Kidney epithelial cell (primary cell): ENCODE data around the gene WDR6. TPM values are rescaled to one million over a fixed set of nuclear protein-coding genes. Genes with fewer than 3 reads are reported as not detected.

Experiments
- DNase-seq: peaks from one replicate; pipeline ENCODE4 v3.0.0-alpha.2; 2010; ENCODE audit warnings: low read depth
- H3K27me3 ChIP-seq: 2 replicates; pipeline ENCODE4 v1.6.0; 2011; ENCODE audit warnings: low read length; ENCODE audit not compliant: control insufficient read depth, insufficient read depth
- H3K36me3 ChIP-seq: 2 replicates; pipeline ENCODE4 v1.5.1; 2011; ENCODE audit warnings: low read length; ENCODE audit not compliant: control insufficient read depth, insufficient read depth
- H3K4me3 ChIP-seq: 2 replicates; pipeline ENCODE4 v1.5.1; 2011; ENCODE audit warnings: low read depth, mild to moderate bottlenecking, control low read depth, low read length
- total RNA-seq: library from RNA; depleted of rRNA; stranded (reverse); fragments of >200 nt; gene quantifications from 2 replicates; pipeline ENCODE4 v1.2.3, GENCODE V29; 2015
- TF ChIP-seq, protein P1 (sequence below): IDR thresholded peaks from 2 replicates; pipeline ENCODE4 v1.5.1; 2011; ENCODE audit warnings: mild to moderate bottlenecking, moderate library complexity, low read length, control low read depth, inconsistent platforms; ENCODE audit not compliant: insufficient read depth, poor library complexity, severe bottlenecking

WDR6 gene
- total RNA-seq, 1 donor from 2014 or later: 124 TPM

DNA sequence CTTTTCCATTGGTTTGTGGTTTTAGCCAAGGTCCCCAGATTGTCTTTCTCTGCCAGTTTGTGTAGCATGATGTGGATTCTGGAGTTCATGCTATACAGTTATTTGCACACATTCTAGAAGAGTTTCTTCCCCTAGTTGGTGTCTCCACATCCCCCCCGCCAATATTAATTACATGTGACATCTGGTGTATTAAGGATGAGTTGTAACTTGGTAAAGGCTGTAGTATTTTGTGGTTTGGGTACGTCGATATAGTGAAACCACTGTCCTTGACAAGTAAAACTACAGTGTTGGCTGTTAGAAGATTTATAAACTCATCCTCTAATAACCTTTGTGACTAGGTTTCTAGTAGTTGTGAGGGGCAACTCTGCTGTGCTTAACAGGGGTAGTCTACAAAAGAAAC is 40.8 kb upstream of the WDR6 start:
- DNase-seq: no peak
- H3K27me3 ChIP-seq: no peaks in the 10 kb centered on the region
- H3K4me3 ChIP-seq: no peak overlapping the region
- peaks cover 4% of the 10 kb centered on the region for H3K36me3 ChIP-seq
- TF ChIP-seq, protein P1, sequence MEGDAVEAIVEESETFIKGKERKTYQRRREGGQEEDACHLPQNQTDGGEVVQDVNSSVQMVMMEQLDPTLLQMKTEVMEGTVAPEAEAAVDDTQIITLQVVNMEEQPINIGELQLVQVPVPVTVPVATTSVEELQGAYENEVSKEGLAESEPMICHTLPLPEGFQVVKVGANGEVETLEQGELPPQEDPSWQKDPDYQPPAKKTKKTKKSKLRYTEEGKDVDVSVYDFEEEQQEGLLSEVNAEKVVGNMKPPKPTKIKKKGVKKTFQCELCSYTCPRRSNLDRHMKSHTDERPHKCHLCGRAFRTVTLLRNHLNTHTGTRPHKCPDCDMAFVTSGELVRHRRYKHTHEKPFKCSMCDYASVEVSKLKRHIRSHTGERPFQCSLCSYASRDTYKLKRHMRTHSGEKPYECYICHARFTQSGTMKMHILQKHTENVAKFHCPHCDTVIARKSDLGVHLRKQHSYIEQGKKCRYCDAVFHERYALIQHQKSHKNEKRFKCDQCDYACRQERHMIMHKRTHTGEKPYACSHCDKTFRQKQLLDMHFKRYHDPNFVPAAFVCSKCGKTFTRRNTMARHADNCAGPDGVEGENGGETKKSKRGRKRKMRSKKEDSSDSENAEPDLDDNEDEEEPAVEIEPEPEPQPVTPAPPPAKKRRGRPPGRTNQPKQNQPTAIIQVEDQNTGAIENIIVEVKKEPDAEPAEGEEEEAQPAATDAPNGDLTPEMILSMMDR: no peak

DNA sequence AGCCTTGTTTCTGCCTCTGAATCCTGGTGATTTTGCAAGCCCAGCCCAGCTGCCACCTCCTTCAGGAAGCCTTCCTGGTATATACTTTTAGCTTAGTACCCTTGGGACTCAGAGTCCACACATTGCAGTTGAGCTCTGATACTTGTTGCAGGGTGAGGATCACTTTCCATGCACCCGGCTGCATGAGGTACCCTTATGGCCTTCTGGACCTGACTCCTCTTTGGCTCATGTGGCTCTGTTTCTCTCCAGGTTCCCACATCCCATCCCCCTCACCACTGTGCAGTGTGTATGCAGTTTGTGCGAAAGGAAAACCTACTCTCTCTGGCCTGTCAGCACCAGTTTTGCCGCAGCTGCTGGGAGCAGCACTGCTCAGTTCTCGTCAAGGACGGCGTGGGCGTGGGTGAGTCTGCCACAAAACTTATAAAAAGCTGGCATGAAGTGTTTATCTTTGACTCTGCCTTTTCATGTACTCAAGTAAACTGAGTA is 40.3 kb upstream of the WDR6 start:
- no peak for DNase-seq
- no peaks in the 10 kb centered on the region for H3K27me3 ChIP-seq
- peaks cover 4% of the 10 kb centered on the region for H3K36me3 ChIP-seq
- H3K4me3 ChIP-seq: no peak overlapping the region
- TF ChIP-seq, protein P1: no peak

DNA sequence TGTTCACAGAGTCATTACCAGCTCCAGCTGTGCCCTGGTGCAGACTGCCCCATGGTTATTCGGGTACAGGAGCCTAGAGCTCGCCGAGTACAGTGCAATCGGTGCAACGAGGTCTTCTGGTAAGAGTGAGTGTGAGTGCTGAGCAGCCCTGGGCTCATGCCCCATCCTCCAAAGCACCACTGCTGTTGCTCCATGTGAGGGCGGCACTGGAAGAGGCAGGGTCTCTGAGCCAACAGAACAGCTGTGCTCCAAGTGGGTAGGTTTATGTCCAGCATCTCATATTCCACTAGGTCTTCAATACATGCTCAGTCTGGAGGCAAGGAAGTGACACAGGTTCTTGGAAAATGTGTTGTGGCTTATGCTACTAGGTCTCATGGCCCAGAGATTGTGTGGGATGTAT is 36.6 kb upstream of the WDR6 start:
- Histone ChIP-seq H3K4me3 (no peak overlapping the region), H3K36me3 (peaks cover 7% of the 10 kb centered on the region), H3K27me3 (no peaks in the 10 kb centered on the region)
- DNase-seq: no peak
- TF ChIP-seq, protein P1: no peak

DNA sequence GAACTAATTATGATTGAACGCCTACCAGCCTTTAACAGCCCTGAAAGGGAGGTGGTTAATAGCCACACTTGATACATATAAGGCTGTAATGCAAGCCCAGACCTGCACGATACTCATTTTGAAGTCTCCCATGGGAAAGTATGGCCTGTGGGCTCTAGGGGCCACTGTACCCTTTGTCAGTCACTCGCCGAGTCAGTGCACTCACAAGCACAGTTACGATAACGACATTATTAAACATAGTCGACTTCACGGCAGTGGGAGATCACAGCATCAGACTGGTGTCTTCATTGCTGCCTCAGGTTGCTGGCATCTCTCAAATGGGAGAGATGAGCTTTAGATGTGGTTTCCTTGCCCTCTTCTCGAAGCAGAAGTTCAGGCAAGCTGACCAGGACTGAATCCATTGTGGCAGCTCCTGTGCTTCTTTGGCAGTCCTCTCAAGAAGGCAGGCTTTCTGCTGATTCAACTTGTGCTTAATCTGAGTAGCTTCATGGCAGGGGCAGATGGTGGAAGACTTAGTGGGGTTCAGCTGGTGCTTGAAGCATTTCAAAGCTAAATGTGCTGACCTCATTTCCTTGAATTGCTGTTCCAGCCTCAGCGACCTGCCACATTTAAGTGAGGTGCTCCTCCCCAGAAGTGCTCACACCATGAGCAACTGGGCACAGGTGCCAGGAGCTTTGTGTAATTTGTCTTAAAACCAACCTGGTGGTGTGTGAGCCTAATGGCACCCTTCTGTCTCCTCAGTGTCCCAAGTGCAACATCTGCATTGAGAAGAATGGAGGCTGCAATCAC is 32.9 kb upstream of the WDR6 start:
- no peak for DNase-seq
- TF ChIP-seq, protein P1: no peak
- Histone ChIP-seq H3K27me3 (no peaks in the 10 kb centered on the region), H3K4me3 (no peak overlapping the region), H3K36me3 (peaks cover 7% of the 10 kb centered on the region)

DNA sequence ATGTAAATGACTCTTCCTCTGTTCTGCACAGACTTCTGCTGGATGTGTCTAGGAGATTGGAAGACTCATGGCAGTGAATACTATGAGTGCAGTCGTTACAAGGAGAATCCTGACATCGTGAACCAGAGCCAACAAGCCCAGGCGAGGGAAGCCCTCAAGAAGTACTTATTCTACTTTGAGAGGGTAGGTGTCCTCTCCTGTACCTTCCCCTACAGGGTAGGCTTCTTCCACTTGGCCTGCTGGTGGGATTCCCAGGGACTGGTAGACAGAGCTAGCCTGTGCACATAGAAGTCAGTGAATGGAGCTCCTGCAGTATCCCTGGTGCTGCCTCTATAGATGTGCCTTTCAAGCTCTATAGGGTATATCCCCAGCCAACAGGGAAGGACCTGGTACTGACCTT is 27.7 kb upstream of the WDR6 start:
- H3K4me3 ChIP-seq: no peak overlapping the region
- DNase-seq: no peak
- no peaks in the 10 kb centered on the region for H3K27me3 ChIP-seq
- TF ChIP-seq, protein P1: no peak
- H3K36me3 ChIP-seq: peaks cover 6% of the 10 kb centered on the region

DNA sequence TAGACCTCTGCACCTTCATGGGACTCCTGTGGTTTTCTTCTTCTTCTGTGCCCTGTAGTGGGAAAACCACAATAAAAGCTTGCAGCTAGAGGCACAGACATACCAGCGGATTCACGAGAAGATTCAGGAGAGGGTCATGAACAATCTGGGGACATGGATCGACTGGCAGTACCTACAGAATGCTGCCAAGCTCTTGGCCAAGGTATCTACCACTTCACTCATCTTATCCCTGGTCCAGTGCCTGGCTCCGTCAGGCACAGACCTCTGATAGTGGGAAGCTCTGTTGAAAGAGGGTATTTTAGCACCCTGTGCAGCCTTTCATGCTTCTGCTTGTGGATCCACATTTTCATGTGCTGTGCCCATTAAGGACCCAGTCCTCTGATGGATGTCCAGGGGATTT is 26.9 kb upstream of the WDR6 start:
- Histone ChIP-seq H3K4me3 (no peak overlapping the region), H3K36me3 (peaks cover 6% of the 10 kb centered on the region), H3K27me3 (no peaks in the 10 kb centered on the region)
- no peak for DNase-seq
- TF ChIP-seq, protein P1: no peak
